Prostate gland (tissue), 2 donors: ENCODE data around the gene TNNI2. TPM values are rescaled to one million over a fixed set of nuclear protein-coding genes. Genes with fewer than 3 reads are reported as not detected.

ENCODE experiments used
- DNase-seq: peaks from one replicate; pipeline ENCODE4 v3.0.0-alpha.2; 2019; ENCODE audit warnings: low spot score
- H3K27ac ChIP-seq, 2 donors: fragments of 200-600 bp; sonication (generic); 2 replicates each; pipeline ENCODE4 v1.5.1; 2017 to 2019
- H3K27me3 ChIP-seq: fragments of 200-600 bp; sonication (generic); replicated peaks from 2 replicates; pipeline ENCODE4 v1.5.1; 2019; ENCODE audit not compliant: insufficient read depth
- H3K36me3 ChIP-seq, 2 donors: fragments of 200-600 bp; sonication (generic); 1 replicate in 1 of 2; 2 replicates in 1 of 2; pipeline versions ENCODE4 v1.5.1 to v1.8.1; 2017 to 2019
- H3K4me1 ChIP-seq: fragments of 200-600 bp; sonication (generic); replicated peaks from 2 replicates; pipeline ENCODE4 v1.5.1; 2019
- H3K4me3 ChIP-seq, 2 donors: fragments of 200-600 bp; sonication (generic); 2 replicates each; pipeline ENCODE4 v1.5.1; 2017 to 2019
- H3K9me3 ChIP-seq: fragments of 200-600 bp; sonication (generic); 2 replicates; pipeline ENCODE4 v1.5.1; 2017
- POLR2A ChIP-seq: fragments of 450-650 bp; IDR thresholded peaks from one replicate; pipeline ENCODE4 v1.6.1; 2016; ENCODE audit warnings: antibody characterized with exemption, mild to moderate bottlenecking
- POLR2AphosphoS5 ChIP-seq: sonication (generic); formaldehyde crosslinking; IDR thresholded peaks from one replicate; pipeline ENCODE4 v1.6.1; 2017; ENCODE audit warnings: antibody characterized with exemption
- WGBS: methylation state at CpG from one replicate; pipeline ENCODE4 v1.1.5; 2018; 5-methylcytosine and 5-hydroxymethylcytosine counted together
- intact Hi-C: fragments of 100-400 bp; cut with DNase I; formaldehyde crosslinking; loops from one replicate; pipeline ENCODE4 v1.14.2; 2022
- total RNA-seq, 2 donors: library from RNA; depleted of rRNA; stranded (reverse); fragments of >200 nt; gene quantifications; one replicate each; pipeline ENCODE4 v1.1.0, GENCODE V29; 2016
- TF ChIP-seq, protein P1 (sequence below), 4 experiments: fragments of 200-600 bp in 2 of 4; fragments of 450-650 bp in 2 of 4; sonication (generic) in 2 of 4; IDR thresholded peaks; 1 replicate in 3 of 4; 2 replicates in 1 of 4; pipeline ENCODE4 v1.5.1; 2016 to 2019; ENCODE audit warnings: antibody characterized with exemption in 4 of 4, mild to moderate bottlenecking in 2 of 4, moderate library complexity in 2 of 4

The TNNI2 gene
- total RNA-seq, 2 donors from 2014 or later, result 5.5 TPM; not detected in 1

DNA sequence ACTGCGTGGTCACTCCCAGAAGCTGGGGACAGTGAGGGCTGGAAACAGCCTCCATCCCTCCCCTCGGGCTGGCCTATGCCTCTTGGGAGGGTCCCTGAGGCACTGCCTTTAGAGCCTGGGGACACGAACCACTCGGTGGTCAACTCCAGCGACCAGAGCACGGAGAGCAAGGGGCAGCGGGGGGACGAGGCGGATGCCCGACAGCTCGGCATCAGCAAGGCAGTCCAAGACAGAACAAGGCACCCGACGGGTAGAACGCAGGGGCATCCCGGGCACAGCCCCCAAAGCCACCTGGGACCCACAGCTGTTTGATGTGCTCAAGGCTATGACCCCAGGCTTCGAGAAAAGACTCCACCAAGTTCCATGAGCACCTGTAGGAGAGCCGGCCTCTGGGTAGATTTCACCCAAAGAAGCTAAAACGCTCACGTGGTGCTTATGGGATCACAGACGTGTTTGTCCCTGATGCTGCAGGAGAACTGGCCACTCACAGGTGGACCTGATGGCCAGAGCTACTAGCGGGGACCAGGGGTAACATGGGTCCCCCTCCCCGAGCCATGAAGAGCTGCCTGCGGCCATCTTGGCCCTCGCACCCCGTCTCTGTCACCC lies 13.6 kb downstream of the TNNI2 start:
- no peaks in the 10 kb centered on the region for H3K4me1 ChIP-seq
- 90% methylated on average over 25 of the region's 25 CpGs for WGBS
- no peak overlapping the region for H3K27ac ChIP-seq
- no peak overlapping the region for H3K4me3 ChIP-seq
- H3K36me3 ChIP-seq, result no peaks in the 10 kb centered on the region
- no peaks in the 10 kb centered on the region for H3K27me3 ChIP-seq
- H3K9me3 ChIP-seq, result no peaks in the 10 kb centered on the region
- TF ChIP-seq POLR2AphosphoS5 (no peak), POLR2A (no peak)
- TF ChIP-seq, protein P1, sequence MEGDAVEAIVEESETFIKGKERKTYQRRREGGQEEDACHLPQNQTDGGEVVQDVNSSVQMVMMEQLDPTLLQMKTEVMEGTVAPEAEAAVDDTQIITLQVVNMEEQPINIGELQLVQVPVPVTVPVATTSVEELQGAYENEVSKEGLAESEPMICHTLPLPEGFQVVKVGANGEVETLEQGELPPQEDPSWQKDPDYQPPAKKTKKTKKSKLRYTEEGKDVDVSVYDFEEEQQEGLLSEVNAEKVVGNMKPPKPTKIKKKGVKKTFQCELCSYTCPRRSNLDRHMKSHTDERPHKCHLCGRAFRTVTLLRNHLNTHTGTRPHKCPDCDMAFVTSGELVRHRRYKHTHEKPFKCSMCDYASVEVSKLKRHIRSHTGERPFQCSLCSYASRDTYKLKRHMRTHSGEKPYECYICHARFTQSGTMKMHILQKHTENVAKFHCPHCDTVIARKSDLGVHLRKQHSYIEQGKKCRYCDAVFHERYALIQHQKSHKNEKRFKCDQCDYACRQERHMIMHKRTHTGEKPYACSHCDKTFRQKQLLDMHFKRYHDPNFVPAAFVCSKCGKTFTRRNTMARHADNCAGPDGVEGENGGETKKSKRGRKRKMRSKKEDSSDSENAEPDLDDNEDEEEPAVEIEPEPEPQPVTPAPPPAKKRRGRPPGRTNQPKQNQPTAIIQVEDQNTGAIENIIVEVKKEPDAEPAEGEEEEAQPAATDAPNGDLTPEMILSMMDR (IDR thresholded peaks at IDR 0.05), result no peak
- intact Hi-C loops, result no loop called here
- no peak for DNase-seq

DNA sequence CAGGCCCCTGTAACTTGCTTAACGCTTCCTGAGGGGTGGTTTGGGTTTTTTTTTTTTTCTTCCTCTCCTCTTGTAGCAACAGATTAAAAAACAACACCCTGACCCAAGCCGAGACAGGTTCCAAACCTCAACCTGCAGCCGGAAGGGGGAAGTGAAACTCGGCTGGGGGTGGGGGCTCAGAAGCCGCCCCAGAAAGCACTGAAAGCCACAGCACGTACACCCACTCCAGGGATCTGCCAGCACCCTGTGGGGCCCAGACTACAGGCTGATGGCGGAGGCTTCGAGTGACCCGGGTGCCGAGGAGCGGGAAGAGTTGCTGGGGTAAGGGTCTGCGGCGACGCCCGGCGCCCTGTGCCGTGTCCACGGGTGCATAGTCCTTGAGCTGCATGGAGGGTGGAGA lies 14.1 kb downstream of the TNNI2 start, which contains the start of gene LSP1:
LSP1 (plus strand) TSS at position 208 of the 400 bp plus-strand sequence; CDS start at position 269, 61 bp downstream.
- TF ChIP-seq POLR2AphosphoS5, result no peak
- no peaks in the 10 kb centered on the region for H3K4me1 ChIP-seq
- no peaks in the 10 kb centered on the region for H3K36me3 ChIP-seq
- H3K27ac ChIP-seq, result no peak within 1 kb of the TSS
- H3K27me3 ChIP-seq, result no peaks in the 10 kb centered on the region
- DNase-seq, result no peak
- WGBS, result 81% methylated on average over 18 of the region's 18 CpGs
- no peak within 1 kb of the TSS for H3K4me3 ChIP-seq
- intact Hi-C loops, result no loop called here
- H3K9me3 ChIP-seq, result no peaks in the 10 kb centered on the region

DNA sequence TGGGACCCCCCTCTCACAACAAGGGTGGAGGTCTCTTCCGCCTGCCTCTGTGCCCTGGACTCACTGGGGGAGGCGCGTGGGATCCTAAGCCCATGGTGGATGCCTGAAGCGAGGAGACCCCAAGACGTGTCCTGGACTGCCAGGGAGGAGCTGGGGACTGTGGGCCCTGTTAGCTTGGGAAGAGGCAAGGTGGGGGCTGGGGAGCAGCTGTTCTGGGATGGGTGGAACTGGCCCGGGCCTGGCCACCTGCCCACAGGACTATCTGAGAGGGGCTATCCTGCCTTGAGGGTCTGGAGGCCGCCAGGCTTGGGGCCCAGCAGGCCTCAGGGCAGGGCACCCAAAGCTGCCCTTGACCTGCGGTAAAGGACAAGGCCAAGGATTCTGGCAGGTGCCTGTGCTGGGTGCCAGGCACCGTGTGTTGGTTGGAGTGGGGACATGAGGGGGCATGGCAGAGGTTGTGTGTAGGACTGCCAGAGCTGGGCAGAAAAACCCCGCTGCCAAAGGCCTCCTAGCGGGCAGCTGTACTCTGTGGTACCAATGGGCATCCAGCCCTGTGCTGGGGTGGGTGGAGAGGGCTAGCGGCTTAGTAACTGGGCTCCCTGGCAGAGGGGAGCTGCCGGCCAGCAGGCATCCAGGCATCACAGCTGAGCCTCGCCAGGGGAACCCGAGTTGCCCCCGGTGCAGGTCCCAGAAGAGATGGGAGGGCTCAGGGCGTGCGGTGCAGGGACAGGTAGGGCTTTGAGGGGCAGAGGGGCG lies 14.8 kb downstream of the TNNI2 start:
- no peak for DNase-seq
- H3K27ac ChIP-seq, result no peak overlapping the region
- H3K4me1 ChIP-seq, result no peaks in the 10 kb centered on the region
- 89% methylated on average over 19 of the region's 19 CpGs for WGBS
- no peaks in the 10 kb centered on the region for H3K9me3 ChIP-seq
- no peaks in the 10 kb centered on the region for H3K36me3 ChIP-seq
- no peak overlapping the region for H3K4me3 ChIP-seq
- TF ChIP-seq POLR2A (no peak), POLR2AphosphoS5 (no peak)
- TF ChIP-seq, protein P1 (IDR thresholded peaks at IDR 0.05), result no peak
- intact Hi-C loops, result no loop called here
- no peaks in the 10 kb centered on the region for H3K27me3 ChIP-seq

DNA sequence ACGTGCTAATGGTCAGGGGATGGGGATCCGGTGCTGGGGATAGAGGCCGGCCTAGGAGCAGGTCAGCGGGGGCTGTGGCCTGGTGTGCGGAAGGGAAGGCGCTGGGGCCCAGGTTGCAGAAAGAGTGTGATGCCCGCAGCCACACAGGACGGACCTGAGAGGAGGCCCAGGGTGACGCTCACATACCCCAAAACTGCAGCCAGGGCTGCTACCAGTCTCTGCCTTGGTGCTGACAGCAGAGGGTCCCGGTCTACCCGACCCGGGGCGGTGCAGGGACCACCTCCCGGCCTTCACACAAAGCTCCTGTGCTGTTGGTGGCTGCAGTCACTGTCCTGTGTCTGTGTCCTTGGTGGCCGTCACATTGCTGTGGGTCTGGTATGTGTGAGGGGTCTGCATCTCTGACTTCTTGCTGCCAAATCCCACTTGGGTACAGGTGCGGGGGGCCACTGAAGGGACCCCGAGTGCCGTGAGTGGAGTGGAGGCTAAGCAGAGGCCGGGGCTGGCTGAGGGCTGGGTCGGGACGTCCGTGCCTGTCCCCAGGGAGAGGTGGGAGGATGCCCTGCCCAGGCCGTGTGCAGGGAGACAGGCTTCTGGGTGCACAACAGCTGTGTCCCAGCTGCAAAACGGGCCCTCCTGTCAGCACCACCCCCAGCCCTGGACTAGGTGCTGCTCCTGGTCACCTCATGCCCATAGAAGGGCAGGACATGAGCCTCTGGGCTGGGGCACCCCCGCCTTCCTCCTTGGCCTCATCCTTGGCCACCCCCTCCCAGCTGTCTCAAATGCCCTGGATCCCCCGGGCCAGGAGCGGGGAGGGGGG lies 15.6 kb downstream of the TNNI2 start:
- intact Hi-C loops, result no loop called here
- H3K27ac ChIP-seq, result no peak overlapping the region
- no peaks in the 10 kb centered on the region for H3K9me3 ChIP-seq
- no peaks in the 10 kb centered on the region for H3K4me1 ChIP-seq
- no peaks in the 10 kb centered on the region for H3K27me3 ChIP-seq
- H3K36me3 ChIP-seq, result no peaks in the 10 kb centered on the region
- TF ChIP-seq, protein P1 (IDR thresholded peaks at IDR 0.05), result no peak
- TF ChIP-seq POLR2AphosphoS5, result no peak
- WGBS, result 91% methylated on average over 22 of the region's 27 CpGs
- DNase-seq, result no peak
- H3K4me3 ChIP-seq, result no peak overlapping the region
